SK-N-SH (cell line): ENCODE measurements around the gene HEPH. TPM values are rescaled to one million over a fixed set of nuclear protein-coding genes. Genes with fewer than 3 reads are reported as not detected.

Source experiments
- CTCF ChIA-PET: fragments of 300-600, 350-600 bp; formaldehyde crosslinking; extraction: SDS; loops from one replicate; lab custom pipeline; 2021; lab: Yijun Ruan, JAX
- POLR2A ChIA-PET: fragments of 350-600 bp; sonication (Branson Sonifier 250); formaldehyde crosslinking; extraction: SDS; loops from one replicate; lab custom pipeline; 2020; ENCODE audit warnings: antibody characterized with exemption, inconsistent platforms; lab: Yijun Ruan, JAX
- DNase-seq: peaks from one replicate; pipeline ENCODE4 v3.0.0; 2012
- H2AFZ ChIP-seq: fragments of 200-600 bp; sonication (generic); 2 replicates; pipeline ENCODE4 v1.8.1; 2016; ENCODE audit warnings: antibody characterized with exemption, mild to moderate bottlenecking, low read depth
- H3F3A ChIP-seq: fragments of 200-600 bp; sonication (generic); replicated peaks from 2 replicates; pipeline ENCODE3; 2016; ENCODE audit warnings: antibody characterized with exemption, mild to moderate bottlenecking; ENCODE audit not compliant: insufficient read depth
- H3K27ac ChIP-seq, 2 experiments: fragments of 200-500 bp in 1 of 2; fragments of 200-600 bp in 1 of 2; sonication (Bioruptor generic) in 1 of 2; sonication (generic), shearing (Covaris generic) in 1 of 2; 2 replicates each; pipeline versions ENCODE4 v1.5.1 to v1.6.1; 2014 to 2016; ENCODE audit warnings: low read depth in 2 of 2, inconsistent platforms in 1 of 2, low read length in 1 of 2, mild to moderate bottlenecking in 1 of 2, mixed read lengths in 1 of 2
- H3K27me3 ChIP-seq: fragments of 200-600 bp; sonication (generic), shearing (Covaris generic); 2 replicates; pipeline ENCODE4 v1.6.1; 2016; ENCODE audit warnings: mixed run types; ENCODE audit not compliant: insufficient read depth
- H3K36me3 ChIP-seq, 2 experiments: fragments of 200-500 bp in 1 of 2; fragments of 200-600 bp in 1 of 2; sonication (Bioruptor generic) in 1 of 2; sonication (generic) in 1 of 2; replicated peaks in 1 of 2; 2 replicates each; pipeline versions ENCODE3 to v1.5.1; 2014 to 2016; ENCODE audit warnings: low read length in 1 of 2, mild to moderate bottlenecking in 1 of 2; ENCODE audit not compliant: insufficient read depth in 2 of 2, control insufficient read depth in 1 of 2
- H3K4me1 ChIP-seq, 2 experiments: fragments of 200-500 bp in 1 of 2; fragments of 200-600 bp in 1 of 2; sonication (Bioruptor generic) in 1 of 2; sonication (generic), shearing (Covaris generic) in 1 of 2; 2 replicates each; pipeline versions ENCODE4 v1.5.1 to v1.6.1; 2014 to 2016; ENCODE audit warnings: low read depth in 1 of 2, low read length in 1 of 2, mixed run types in 1 of 2; ENCODE audit not compliant: insufficient read depth in 2 of 2, control insufficient read depth in 1 of 2
- H3K4me2 ChIP-seq: fragments of 200-600 bp; sonication (generic), shearing (Covaris generic); 2 replicates; pipeline ENCODE4 v1.6.1; 2017; ENCODE audit warnings: mixed run types
- H3K4me3 ChIP-seq, 2 experiments: fragments of 200-500 bp in 1 of 2; fragments of 200-600 bp in 1 of 2; sonication (Bioruptor generic) in 1 of 2; sonication (generic), shearing (Covaris generic) in 1 of 2; 2 replicates each; pipeline versions ENCODE4 v1.5.1 to v1.8.1; 2014 to 2016; ENCODE audit warnings: low read depth in 2 of 2, inconsistent platforms in 1 of 2, low read length in 1 of 2, mild to moderate bottlenecking in 1 of 2, mixed read lengths in 1 of 2, moderate library complexity in 1 of 2
- H3K79me2 ChIP-seq: fragments of 200-600 bp; sonication (generic); 2 replicates; pipeline ENCODE4 v1.8.1; 2017; ENCODE audit warnings: mild to moderate bottlenecking; ENCODE audit not compliant: insufficient read depth
- H3K9ac ChIP-seq: fragments of 200-600 bp; sonication (generic); 2 replicates; pipeline ENCODE4 v1.6.1; 2017; ENCODE audit warnings: mixed run types
- H3K9me2 ChIP-seq: fragments of 200-600 bp; sonication (generic); 2 replicates; pipeline ENCODE4 v1.6.1; 2017; ENCODE audit warnings: mixed run types
- H3K9me3 ChIP-seq: fragments of 200-600 bp; sonication (generic); 2 replicates; pipeline ENCODE4 v1.6.1; 2017; ENCODE audit warnings: mixed run types, mild to moderate bottlenecking, moderate library complexity
- H4K20me1 ChIP-seq: fragments of 200-600 bp; sonication (generic); 2 replicates; pipeline ENCODE4 v1.6.1; 2017; ENCODE audit warnings: mild to moderate bottlenecking, mixed run types; ENCODE audit not compliant: insufficient read depth
- ELF1 ChIP-seq: IDR thresholded peaks from 2 replicates; pipeline ENCODE4 v1.4.0; 2012
- SMC3 ChIP-seq: IDR thresholded peaks from 2 replicates; pipeline ENCODE4 v1.6.1; 2012; ENCODE audit warnings: low read depth, low read length, improper control_type of control experiment
- TAF1 ChIP-seq: IDR thresholded peaks from 2 replicates; pipeline ENCODE4 v1.6.1; 2012; ENCODE audit warnings: low read depth, mild to moderate bottlenecking, low read length, moderate library complexity, borderline replicate concordance
- TCF12 ChIP-seq: IDR thresholded peaks from 2 replicates; pipeline ENCODE4 v1.4.0; 2012
- whole genome bisulfite sequencing: methylation state at CpG from one replicate; pipeline ENCODE4 v1.1.6; 2017; ENCODE audit warnings: low lambda C conversion rate; 5-methylcytosine and 5-hydroxymethylcytosine counted together
- polyA plus RNA-seq, 3 experiments: library from polyadenylated mRNA; depleted of rRNA; stranded (reverse); fragments of >200 nt; gene quantifications; 2 replicates each; pipeline ENCODE4 v1.2.3, GENCODE V29; 2012
- TF ChIP-seq, protein P1 (sequence below): fragments of 200-600 bp; sonication (generic); IDR thresholded peaks from 2 replicates; pipeline ENCODE4 v1.6.1; 2017; ENCODE audit warnings: antibody characterized with exemption, mild to moderate bottlenecking, moderate library complexity
- TF ChIP-seq, protein P2 (sequence below): fragments of 150-350 bp; IDR thresholded peaks from 2 replicates; pipeline ENCODE4 v1.6.1; 2016; ENCODE audit warnings: mild to moderate bottlenecking, low read depth, low read length

HEPH gene
- polyA plus RNA-seq, 1 of the 3 experiments (the other 2 are of a cell fraction): 8.6 TPM

DNA sequence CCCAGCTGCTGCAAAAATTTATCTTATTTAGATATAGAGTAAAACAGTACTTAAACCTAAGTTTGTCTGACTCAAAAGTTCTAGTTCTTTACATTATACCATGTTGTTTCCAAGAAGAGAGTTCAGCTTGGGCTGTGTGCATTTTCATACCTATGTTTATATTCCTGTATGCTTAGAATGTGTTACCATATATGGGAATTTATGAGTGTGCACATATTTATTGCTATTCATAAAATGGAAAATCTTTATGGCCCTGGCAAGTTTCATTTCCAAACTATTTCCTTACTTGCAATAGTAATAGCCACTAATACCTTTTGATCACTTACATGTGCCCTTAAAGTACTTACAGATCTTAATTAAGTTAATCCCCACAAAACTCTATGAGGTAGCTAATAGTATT, 2.6 kb downstream of the HEPH start:
- H3K4me2 ChIP-seq: no peak overlapping the region
- CTCF ChIA-PET: no interaction called here

GRCh38 chrX:66167431-66167830, 3.4 kb downstream of the HEPH start:
- TF ChIP-seq TAF1: no peak
- TF ChIP-seq, protein P1, sequence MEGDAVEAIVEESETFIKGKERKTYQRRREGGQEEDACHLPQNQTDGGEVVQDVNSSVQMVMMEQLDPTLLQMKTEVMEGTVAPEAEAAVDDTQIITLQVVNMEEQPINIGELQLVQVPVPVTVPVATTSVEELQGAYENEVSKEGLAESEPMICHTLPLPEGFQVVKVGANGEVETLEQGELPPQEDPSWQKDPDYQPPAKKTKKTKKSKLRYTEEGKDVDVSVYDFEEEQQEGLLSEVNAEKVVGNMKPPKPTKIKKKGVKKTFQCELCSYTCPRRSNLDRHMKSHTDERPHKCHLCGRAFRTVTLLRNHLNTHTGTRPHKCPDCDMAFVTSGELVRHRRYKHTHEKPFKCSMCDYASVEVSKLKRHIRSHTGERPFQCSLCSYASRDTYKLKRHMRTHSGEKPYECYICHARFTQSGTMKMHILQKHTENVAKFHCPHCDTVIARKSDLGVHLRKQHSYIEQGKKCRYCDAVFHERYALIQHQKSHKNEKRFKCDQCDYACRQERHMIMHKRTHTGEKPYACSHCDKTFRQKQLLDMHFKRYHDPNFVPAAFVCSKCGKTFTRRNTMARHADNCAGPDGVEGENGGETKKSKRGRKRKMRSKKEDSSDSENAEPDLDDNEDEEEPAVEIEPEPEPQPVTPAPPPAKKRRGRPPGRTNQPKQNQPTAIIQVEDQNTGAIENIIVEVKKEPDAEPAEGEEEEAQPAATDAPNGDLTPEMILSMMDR: no peak
- no peak for TF ChIP-seq ELF1
- TF ChIP-seq, protein P2, sequence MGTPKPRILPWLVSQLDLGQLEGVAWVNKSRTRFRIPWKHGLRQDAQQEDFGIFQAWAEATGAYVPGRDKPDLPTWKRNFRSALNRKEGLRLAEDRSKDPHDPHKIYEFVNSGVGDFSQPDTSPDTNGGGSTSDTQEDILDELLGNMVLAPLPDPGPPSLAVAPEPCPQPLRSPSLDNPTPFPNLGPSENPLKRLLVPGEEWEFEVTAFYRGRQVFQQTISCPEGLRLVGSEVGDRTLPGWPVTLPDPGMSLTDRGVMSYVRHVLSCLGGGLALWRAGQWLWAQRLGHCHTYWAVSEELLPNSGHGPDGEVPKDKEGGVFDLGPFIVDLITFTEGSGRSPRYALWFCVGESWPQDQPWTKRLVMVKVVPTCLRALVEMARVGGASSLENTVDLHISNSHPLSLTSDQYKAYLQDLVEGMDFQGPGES: no peak
- no peaks in the 10 kb centered on the region for H3K36me3 ChIP-seq
- H3K79me2 ChIP-seq: no peaks in the 10 kb centered on the region
- no peak overlapping the region for H2AFZ ChIP-seq
- ChIA-PET CTCF (no interaction called here), POLR2A (no interaction called here)
- no peak overlapping the region for H3K4me2 ChIP-seq
- no peaks in the 10 kb centered on the region for H3F3A ChIP-seq
- no peaks in the 10 kb centered on the region for H4K20me1 ChIP-seq
- no peak for DNase-seq
- 4% methylated on average over 2 of the region's 2 CpGs for WGBS
- H3K9me2 ChIP-seq: no peaks in the 10 kb centered on the region
- no peaks in the 10 kb centered on the region for H3K9me3 ChIP-seq
- H3K9ac ChIP-seq: no peak overlapping the region
- H3K4me3 ChIP-seq: no peak overlapping the region
- H3K27ac ChIP-seq: no peak overlapping the region
- no peaks in the 10 kb centered on the region for H3K4me1 ChIP-seq
- H3K27me3 ChIP-seq: no peaks in the 10 kb centered on the region

More for the DNA sequence above, 2.6 kb downstream of the HEPH start:
- POLR2A ChIA-PET: no interaction called here
- no peaks in the 10 kb centered on the region for H4K20me1 ChIP-seq
- no peaks in the 10 kb centered on the region for H3K36me3 ChIP-seq
- H3K27ac ChIP-seq: no peak overlapping the region
- no peaks in the 10 kb centered on the region for H3K9me3 ChIP-seq
- no peak for TF ChIP-seq SMC3
- TF ChIP-seq, all 33 proteins: peak for 0
- Histone ChIP-seq H3K27me3 (no peaks in the 10 kb centered on the region), H2AFZ (no peak overlapping the region), H3K9ac (no peak overlapping the region), H3K9me2 (no peaks in the 10 kb centered on the region), H3F3A (no peaks in the 10 kb centered on the region), H3K79me2 (no peaks in the 10 kb centered on the region), H3K4me1 (no peaks in the 10 kb centered on the region), H3K4me3 (no peak overlapping the region)
- no peak for DNase-seq

DNA sequence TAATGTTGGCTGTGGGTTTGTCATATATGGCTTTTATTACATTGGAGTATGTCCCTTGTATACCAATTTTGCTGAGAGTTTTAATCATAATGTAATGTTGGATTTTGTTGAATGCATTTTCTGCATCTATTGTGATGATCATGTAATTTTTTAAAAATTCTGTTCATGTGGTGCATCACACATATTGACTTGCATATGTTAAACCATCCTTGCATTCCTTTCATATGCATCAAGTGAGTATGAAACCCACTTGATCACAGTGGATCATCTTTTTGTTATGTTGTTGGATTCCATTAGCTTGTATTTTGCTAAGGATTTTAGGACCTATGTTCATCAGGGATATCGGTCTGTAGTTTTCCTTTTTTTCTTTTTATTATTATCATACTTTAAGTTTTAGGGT, 12.1 kb downstream of the HEPH start:
- WGBS: 39% methylated on average over 1 of the region's 1 CpG
- H2AFZ ChIP-seq: no peak overlapping the region
- CTCF ChIA-PET: no interaction called here
- no peaks in the 10 kb centered on the region for H3K9me2 ChIP-seq
- H3K79me2 ChIP-seq: no peaks in the 10 kb centered on the region
- no peaks in the 10 kb centered on the region for H3K36me3 ChIP-seq
- DNase-seq: no peak
- no peak for TF ChIP-seq TCF12
- H3K27me3 ChIP-seq: no peaks in the 10 kb centered on the region
- no peaks in the 10 kb centered on the region for H3K4me1 ChIP-seq
- no peak overlapping the region for H3K4me2 ChIP-seq
- H3K4me3 ChIP-seq: no peak overlapping the region
- H4K20me1 ChIP-seq: no peaks in the 10 kb centered on the region
- H3K9ac ChIP-seq: no peak overlapping the region
- POLR2A ChIA-PET: no interaction called here
- H3K9me3 ChIP-seq: no peaks in the 10 kb centered on the region
- no peak overlapping the region for H3K27ac ChIP-seq
- no peaks in the 10 kb centered on the region for H3F3A ChIP-seq
